Thoracic aorta (tissue), 2 donors: ENCODE data around the gene SCUBE2. TPM values are rescaled to one million over a fixed set of nuclear protein-coding genes. Genes with fewer than 3 reads are reported as not detected.
A peak's percentile ranks its signal among the peaks of the same experiment; 100 is the strongest.

ENCODE experiments used
- ATAC-seq: fragments of 150-250 bp; one replicate; pipeline ENCODE4 v1.8.0; 2017; ENCODE audit warnings: low read depth; ENCODE audit not compliant: insufficient number of reproducible peaks, low FRiP score
- DNase-seq: peaks from one replicate; pipeline ENCODE4 v3.0.0-alpha.2; 2020; ENCODE audit warnings: low spot score
- H3K27ac ChIP-seq, 2 donors: fragments of 200-600 bp; sonication (generic); 1 replicate in 1 of 2; 2 replicates in 1 of 2; pipeline ENCODE4 v1.5.1; 2016; ENCODE audit warnings: mild to moderate bottlenecking in 2 of 2, moderate library complexity in 2 of 2
- H3K27me3 ChIP-seq: fragments of 200-600 bp; sonication (generic); replicated peaks from 2 replicates; pipeline ENCODE4 v1.6.0; 2016; ENCODE audit warnings: mild to moderate bottlenecking; ENCODE audit not compliant: insufficient read depth
- H3K36me3 ChIP-seq: fragments of 200-600 bp; sonication (generic); one replicate; pipeline ENCODE4 v1.5.1; 2016
- H3K4me1 ChIP-seq, 2 donors: fragments of 200-600 bp; sonication (generic); 1 replicate in 1 of 2; 2 replicates in 1 of 2; pipeline versions ENCODE4 v1.5.1 to v1.6.0; 2016; ENCODE audit warnings: low read depth in 2 of 2, mild to moderate bottlenecking in 1 of 2; ENCODE audit not compliant: control insufficient read depth in 1 of 2
- H3K4me3 ChIP-seq: fragments of 200-600 bp; sonication (generic); 2 replicates; pipeline ENCODE4 v1.5.1; 2016; ENCODE audit warnings: mild to moderate bottlenecking
- H3K9me3 ChIP-seq: fragments of 200-600 bp; sonication (generic); 2 replicates; pipeline ENCODE4 v1.5.1; 2016
- total RNA-seq, 2 donors: library from RNA; depleted of rRNA; stranded (reverse); fragments of >200 nt; gene quantifications; one replicate each; pipeline versions ENCODE4 v1.1.0 to v1.2.3, GENCODE V29; 2016
- TF ChIP-seq, protein P1 (sequence below): fragments of 200-600 bp; sonication (generic); IDR thresholded peaks from one replicate; pipeline ENCODE4 v1.5.1; 2019; ENCODE audit warnings: antibody characterized with exemption

The SCUBE2 gene
- total RNA-seq, 2 donors from 2014 or later: 1.2 to 3.9 TPM

DNA sequence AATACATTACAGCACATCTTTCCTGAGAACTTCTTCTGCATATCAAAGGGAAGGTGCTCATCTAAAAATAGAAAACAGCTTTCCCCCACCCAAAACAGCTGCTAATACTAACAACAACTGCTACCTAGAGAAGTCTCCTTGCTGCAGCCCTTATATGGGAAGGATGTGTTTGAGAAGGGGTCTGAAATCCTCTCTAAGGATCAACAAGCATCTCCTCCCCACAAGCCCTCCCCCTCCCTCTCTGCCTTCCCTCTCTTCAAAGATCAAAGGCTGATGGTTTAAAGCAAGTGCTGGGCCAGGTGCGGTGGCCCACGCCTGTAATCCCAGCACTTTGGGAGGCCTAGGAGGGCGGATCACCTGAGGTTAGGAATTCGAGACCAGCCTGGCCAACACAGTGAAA is 33.5 kb downstream of the SCUBE2 start:
- DNase-seq: no peak
- no peak for ATAC-seq
- TF ChIP-seq, protein P1, sequence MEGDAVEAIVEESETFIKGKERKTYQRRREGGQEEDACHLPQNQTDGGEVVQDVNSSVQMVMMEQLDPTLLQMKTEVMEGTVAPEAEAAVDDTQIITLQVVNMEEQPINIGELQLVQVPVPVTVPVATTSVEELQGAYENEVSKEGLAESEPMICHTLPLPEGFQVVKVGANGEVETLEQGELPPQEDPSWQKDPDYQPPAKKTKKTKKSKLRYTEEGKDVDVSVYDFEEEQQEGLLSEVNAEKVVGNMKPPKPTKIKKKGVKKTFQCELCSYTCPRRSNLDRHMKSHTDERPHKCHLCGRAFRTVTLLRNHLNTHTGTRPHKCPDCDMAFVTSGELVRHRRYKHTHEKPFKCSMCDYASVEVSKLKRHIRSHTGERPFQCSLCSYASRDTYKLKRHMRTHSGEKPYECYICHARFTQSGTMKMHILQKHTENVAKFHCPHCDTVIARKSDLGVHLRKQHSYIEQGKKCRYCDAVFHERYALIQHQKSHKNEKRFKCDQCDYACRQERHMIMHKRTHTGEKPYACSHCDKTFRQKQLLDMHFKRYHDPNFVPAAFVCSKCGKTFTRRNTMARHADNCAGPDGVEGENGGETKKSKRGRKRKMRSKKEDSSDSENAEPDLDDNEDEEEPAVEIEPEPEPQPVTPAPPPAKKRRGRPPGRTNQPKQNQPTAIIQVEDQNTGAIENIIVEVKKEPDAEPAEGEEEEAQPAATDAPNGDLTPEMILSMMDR: no peak
- Histone ChIP-seq H3K27me3 (no peaks in the 10 kb centered on the region), H3K9me3 (no peaks in the 10 kb centered on the region), H3K4me3 (no peak overlapping the region), H3K27ac (no peak overlapping the region), H3K4me1 (peaks cover 6 to 14% of the 10 kb centered on the region in 2 donors), H3K36me3 (no peaks in the 10 kb centered on the region)

DNA sequence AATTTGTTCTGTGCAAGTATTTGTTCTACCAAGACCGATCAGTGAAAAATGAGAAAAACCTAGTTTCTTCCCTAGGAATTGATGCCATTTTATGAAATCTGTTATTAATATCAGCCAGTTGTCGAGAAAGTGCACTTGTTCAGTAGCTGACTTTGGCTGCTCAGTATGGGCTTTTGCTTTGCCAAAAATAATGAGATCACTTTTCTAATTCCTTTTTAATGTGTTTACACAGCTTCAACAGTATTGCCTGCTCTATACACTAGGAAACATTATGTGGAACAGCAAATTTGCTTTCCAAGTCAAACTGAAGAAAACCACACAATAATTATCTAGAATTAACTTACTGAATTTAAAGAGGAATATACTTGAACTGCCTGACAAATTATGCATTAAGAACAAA is 34.4 kb downstream of the SCUBE2 start:
- DNase-seq: no peak
- peak overlapping the region; percentile 26 for H3K4me3 ChIP-seq
- peak; percentile 55 for ATAC-seq
- peaks cover 6 to 14% of the 10 kb centered on the region in 2 donors for H3K4me1 ChIP-seq
- H3K36me3 ChIP-seq: no peaks in the 10 kb centered on the region
- no peaks in the 10 kb centered on the region for H3K27me3 ChIP-seq
- no peaks in the 10 kb centered on the region for H3K9me3 ChIP-seq
- H3K27ac ChIP-seq: peak overlapping the region; percentile 10 to 22
- TF ChIP-seq, protein P1: no peak

DNA sequence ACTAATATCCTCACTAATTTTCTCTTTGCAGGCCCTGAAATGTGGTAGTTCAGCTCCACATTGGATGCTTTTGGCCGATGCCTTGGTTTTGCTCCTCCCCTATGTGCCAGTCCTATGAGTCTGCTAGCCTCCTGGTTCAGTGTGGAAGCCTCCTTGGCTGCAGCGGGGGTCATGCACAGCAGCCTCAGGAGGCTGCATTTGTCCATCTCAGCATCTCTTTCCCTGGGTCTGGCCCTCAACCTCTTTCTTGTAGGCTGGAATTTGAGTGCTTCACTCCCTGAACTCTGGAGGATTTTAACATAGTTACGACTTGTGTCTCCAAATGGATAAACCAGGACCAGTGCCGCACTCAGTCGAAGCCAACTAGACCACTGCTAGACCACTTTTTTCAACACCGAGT is 34.9 kb downstream of the SCUBE2 start:
- H3K36me3 ChIP-seq: no peaks in the 10 kb centered on the region
- peaks cover 6 to 14% of the 10 kb centered on the region in 2 donors for H3K4me1 ChIP-seq
- no peaks in the 10 kb centered on the region for H3K9me3 ChIP-seq
- no peaks in the 10 kb centered on the region for H3K27me3 ChIP-seq
- H3K27ac ChIP-seq: peak overlapping the region; percentile 10 to 22
- ATAC-seq (no peak), DNase-seq (no peak)
- H3K4me3 ChIP-seq: peak overlapping the region; percentile 26
- TF ChIP-seq, protein P1: no peak

DNA sequence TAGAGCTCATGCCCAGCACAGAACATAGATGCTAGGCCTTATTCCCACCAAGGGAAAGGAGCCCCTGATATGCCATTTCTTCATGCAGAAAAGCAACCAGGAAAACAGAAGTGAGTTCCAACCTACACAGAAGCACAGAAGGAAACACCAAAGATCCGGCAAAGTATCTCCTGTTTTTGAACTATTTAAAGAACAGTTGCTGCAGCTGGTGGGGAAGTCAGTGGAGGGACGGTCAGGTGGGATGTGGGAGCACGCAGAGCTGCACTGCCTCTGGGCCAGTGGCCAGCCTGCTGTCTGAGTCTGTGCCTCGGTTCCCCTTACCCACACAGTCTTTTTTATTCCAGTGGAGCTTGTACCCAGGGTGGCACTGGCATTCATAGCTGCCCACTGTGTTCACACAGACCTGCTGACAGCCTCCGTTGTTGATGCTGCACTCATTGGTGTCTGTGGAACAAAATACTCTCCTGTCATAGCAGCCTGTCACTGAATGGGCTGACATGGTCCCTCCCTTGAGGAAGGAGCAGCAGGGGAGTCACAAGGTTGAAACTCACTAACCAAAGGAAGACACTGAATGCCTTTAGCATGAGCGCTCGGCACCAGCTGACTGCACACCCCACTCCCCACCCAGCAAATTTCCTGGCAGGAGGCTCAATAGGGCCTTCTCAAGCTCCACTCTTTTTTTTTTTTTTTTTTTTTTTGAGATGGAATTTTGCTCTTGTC is 37.9 kb downstream of the SCUBE2 start:
- TF ChIP-seq, protein P1: no peak
- Histone ChIP-seq H3K27me3 (no peaks in the 10 kb centered on the region), H3K36me3 (no peaks in the 10 kb centered on the region), H3K4me3 (no peak overlapping the region), H3K9me3 (no peaks in the 10 kb centered on the region), H3K4me1 (peaks cover 6 to 14% of the 10 kb centered on the region in 2 donors), H3K27ac (no peak overlapping the region)
- no peak for ATAC-seq
- DNase-seq: no peak

DNA sequence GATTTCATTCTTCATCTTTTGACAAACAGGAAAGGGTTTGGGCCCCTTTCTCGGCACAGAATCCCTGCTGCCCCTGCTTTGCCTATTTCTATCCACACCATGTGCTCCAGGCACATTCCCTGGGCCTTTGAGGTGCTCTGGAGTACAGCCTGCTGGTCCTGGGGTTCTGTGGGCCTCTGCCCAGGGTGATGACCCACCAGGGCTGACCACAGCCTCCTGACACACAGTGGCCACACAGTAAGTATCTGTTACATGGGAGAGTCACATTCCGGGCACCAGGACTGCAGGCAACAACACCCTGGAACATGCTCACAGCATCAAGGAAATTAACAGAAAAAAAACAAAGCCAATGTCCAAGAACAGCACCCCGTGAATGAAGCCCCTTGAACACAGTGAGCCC is 39.1 kb downstream of the SCUBE2 start:
- H3K9me3 ChIP-seq: no peaks in the 10 kb centered on the region
- DNase-seq (no peak), ATAC-seq (no peak)
- TF ChIP-seq, protein P1: no peak
- no peak overlapping the region for H3K27ac ChIP-seq
- peaks cover 6 to 11% of the 10 kb centered on the region in 2 donors for H3K4me1 ChIP-seq
- no peak overlapping the region for H3K4me3 ChIP-seq
- no peaks in the 10 kb centered on the region for H3K36me3 ChIP-seq
- no peaks in the 10 kb centered on the region for H3K27me3 ChIP-seq
